AG10803 (cell line): ENCODE data around the gene OSBPL8.
"Not testable (repeated sequence)": the region's sequence is repeated elsewhere in the genome, so short reads cannot be mapped to it uniquely, and the experiment has no call there.

Experiments used
- DNase-seq: peaks from one replicate; pipeline ENCODE4 v3.0.0; 2010; ENCODE audit warnings: low read depth
- H3K4me3 ChIP-seq: 2 replicates; pipeline ENCODE4 v1.5.1; 2011; ENCODE audit warnings: mild to moderate bottlenecking, low read length, control low read depth
- TF ChIP-seq, protein P1 (sequence below): conservative IDR thresholded peaks from 2 replicates; pipeline ENCODE4 v1.5.1; 2011; ENCODE audit warnings: mild to moderate bottlenecking, low read length, control low read depth, inconsistent platforms

Gene OSBPL8

DNA sequence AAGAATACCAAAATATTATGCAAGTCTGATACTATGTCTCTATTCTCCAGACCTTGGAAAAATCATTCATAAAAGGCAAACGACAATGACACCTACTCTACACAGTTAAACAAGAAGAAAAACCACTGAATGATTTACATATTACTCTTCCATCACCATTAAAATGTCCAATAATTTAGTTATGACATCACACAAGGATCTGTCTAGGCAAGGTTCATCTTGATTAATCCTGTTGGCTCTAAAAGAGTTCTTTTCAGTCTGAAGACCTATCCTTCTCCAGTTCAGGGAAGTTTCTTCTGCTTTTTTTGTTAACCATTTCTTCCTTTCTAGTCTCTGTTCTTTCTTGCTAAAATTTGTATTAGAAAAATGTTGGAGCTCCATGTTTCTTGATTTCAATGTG, 64.0 kb downstream of the OSBPL8 start:
- TF ChIP-seq, protein P1, sequence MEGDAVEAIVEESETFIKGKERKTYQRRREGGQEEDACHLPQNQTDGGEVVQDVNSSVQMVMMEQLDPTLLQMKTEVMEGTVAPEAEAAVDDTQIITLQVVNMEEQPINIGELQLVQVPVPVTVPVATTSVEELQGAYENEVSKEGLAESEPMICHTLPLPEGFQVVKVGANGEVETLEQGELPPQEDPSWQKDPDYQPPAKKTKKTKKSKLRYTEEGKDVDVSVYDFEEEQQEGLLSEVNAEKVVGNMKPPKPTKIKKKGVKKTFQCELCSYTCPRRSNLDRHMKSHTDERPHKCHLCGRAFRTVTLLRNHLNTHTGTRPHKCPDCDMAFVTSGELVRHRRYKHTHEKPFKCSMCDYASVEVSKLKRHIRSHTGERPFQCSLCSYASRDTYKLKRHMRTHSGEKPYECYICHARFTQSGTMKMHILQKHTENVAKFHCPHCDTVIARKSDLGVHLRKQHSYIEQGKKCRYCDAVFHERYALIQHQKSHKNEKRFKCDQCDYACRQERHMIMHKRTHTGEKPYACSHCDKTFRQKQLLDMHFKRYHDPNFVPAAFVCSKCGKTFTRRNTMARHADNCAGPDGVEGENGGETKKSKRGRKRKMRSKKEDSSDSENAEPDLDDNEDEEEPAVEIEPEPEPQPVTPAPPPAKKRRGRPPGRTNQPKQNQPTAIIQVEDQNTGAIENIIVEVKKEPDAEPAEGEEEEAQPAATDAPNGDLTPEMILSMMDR = no peak
- DNase-seq = no peak
- H3K4me3 ChIP-seq = no peak overlapping the region

DNA sequence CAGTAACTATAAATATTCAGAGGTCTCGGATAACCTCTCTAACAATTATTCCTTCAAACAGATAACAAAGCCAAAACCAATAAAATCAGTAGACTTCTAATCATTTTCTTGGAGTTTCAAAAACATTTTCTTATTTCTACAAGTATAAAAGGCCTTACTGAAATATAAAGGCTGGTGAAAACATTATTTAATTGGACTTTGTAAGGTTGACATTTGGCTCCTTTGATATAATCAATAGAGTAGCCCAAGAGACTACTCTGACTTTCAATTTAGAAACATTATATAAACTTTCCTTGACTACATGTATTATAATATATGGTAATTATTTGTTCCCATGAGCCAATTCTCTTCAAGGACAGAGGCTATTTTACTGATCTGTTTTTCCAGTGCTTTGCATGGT, 68.3 kb downstream of the OSBPL8 start:
- DNase-seq = no peak
- TF ChIP-seq, protein P1 = no peak
- no peak overlapping the region for H3K4me3 ChIP-seq

DNA sequence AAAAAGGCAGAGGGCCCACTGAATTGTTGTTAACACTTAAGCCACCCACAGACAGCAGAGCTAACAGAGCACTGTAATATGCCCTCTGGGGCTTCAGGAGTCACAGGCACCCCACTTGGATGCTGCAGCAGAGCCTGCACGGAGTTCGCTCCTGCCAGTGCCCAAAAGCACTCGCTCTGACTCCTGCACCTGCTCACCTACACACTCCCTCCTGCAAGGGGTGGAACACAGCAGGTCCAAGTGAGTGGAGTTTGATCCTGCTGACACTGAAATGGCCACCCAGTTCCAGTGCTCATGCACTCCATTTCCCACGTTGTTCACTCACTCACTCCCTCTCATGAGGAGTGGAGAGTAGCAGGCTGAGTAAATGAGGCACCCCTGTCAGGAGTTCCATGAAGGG, 68.8 kb downstream of the OSBPL8 start:
- TF ChIP-seq, protein P1 = no peak
- no peak for DNase-seq
- no peak overlapping the region for H3K4me3 ChIP-seq

DNA sequence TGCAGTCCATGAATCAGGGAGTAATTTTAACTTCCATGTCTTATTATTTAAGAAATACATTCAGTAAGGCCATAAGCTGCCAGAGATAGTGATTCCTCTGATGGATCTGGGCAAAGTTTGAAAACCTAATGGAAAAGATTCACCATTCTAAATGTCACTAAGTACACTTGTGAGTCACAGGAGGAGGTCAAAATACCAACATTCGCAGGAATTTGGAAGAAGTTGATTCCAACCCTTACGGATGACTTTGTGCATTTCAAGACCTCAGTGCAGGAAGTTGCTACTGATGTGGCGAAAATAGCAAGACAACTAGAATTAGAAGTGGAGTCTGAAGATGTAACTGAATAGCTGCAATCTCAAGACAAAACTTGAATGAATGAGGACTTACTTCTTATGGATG, 69.8 kb downstream of the OSBPL8 start:
- TF ChIP-seq, protein P1 = no peak
- DNase-seq = peak; percentile 70
- no peak overlapping the region for H3K4me3 ChIP-seq

DNA sequence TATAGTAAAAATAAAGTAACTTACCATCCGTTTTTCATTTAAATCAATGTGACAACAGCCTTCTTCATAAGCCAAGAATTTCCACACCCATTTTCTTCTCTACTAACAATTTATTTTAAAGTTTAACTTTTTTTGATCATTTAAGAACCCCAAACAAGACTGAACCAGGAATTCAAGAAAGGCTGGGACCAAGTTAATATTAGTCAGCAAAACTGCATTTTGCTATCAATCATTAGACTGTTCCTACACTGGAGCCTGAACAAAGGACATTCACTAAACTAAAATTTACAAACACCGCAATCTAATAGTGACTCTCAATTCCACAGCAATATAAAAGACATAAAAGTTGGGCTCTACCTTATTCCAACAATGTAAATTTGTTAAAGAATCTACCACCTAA, 73.6 kb downstream of the OSBPL8 start:
- TF ChIP-seq, protein P1 = no peak
- no peak for DNase-seq
- no peak overlapping the region for H3K4me3 ChIP-seq

DNA sequence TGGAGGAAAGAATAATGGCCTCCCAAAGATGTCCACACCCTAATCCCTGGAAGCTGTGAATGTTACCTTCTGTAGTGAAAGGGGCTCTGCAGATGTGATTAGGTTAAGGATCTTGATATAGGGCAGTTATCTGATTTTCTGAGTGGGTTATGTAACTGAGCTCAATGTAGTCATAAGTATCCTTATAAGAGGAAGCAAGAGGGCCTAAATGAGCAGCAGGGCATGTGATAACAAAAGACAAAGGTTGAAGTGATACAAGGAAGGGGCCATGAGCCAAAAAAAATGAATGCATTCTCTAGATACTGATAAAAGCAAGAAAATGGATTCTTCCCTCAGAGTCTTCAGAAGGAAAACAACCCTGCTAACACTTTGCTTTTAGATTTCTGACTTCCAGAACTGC, 78.8 kb downstream of the OSBPL8 start:
- no peak for DNase-seq
- no peak overlapping the region for H3K4me3 ChIP-seq
- TF ChIP-seq, protein P1 = no peak

DNA sequence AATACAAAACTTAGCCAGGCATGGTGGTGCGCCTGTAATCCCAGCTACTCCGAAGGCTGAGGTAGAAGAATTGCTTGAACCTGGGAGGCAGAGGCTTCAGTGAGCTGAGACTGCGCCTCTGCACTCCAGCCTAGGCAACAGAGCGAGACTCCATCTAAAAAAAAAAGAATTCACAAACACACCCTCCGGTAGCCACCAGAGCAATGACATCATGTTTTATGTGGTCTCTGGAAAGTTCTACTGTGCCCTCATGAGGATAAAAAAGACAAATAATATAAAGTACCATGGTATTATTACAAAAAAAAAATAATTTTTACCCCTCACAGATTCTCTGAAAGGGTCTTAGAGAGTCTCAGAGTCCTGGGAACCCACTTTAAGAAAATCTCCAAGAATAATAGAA, 81.5 kb downstream of the OSBPL8 start:
- TF ChIP-seq, protein P1 = no peak
- H3K4me3 ChIP-seq = no peak overlapping the region
- DNase-seq = no peak

DNA sequence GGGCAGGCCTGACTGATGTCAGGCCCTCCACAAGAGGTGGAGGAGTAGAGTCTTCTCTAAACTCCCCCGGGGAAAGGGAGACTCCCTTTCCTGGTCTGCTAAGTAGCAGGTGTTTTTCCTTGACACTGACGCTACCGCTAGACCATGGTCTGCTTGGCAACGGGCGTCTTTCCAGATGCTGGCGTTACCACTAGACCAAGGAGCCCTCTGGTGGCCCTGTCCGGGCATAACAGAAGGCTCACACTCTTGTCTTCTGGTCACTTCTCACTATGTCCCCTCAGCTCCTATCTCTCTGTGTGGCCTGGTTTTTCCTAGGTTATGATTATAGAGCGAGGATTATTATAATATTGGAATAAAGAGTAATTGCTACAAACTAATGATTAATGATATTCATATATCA, 86.7 kb downstream of the OSBPL8 start:
- not testable (repeated sequence) for DNase-seq, H3K4me3 ChIP-seq
